Right lobe of liver (tissue), 6 donors: ENCODE measurements around the gene SUMF2. TPM values are rescaled to one million over a fixed set of nuclear protein-coding genes. Genes with fewer than 3 reads are reported as not detected.
"Not testable (repeated sequence)": the region's sequence is repeated elsewhere in the genome, so short reads cannot be mapped to it uniquely, and the experiment has no call there.

Experiments used
- ATAC-seq, 4 donors: fragments of 200-7000 bp; cut with Tn5 transposase; one replicate each; pipeline ENCODE4 v1.9.1; 2020; ENCODE audit warnings: mild to moderate bottlenecking in 4 of 4, moderate library complexity in 4 of 4
- DNase-seq, 3 donors: peaks; one replicate each; pipeline ENCODE4 v3.0.0-alpha.2; 2020
- H3K27ac ChIP-seq, 3 donors: fragments of 200-600 bp; one replicate each; pipeline ENCODE4 v1.8.0; 2022
- H3K27me3 ChIP-seq, 2 donors: fragments of 200-600 bp; one replicate each; pipeline ENCODE4 v1.8.0; 2022
- H3K36me3 ChIP-seq, 4 donors: fragments of 200-600 bp; sonication (generic) in 1 of 4; one replicate each; pipeline versions ENCODE4 v1.5.1 to v1.8.0; 2017 to 2022; ENCODE audit warnings: control low read depth in 1 of 4
- H3K4me1 ChIP-seq, 4 donors: fragments of 200-600 bp; sonication (generic) in 1 of 4; one replicate each; pipeline versions ENCODE4 v1.5.1 to v1.8.0; 2017 to 2022; ENCODE audit warnings: control low read depth in 1 of 4
- H3K4me3 ChIP-seq, 3 donors: fragments of 200-600 bp; one replicate each; pipeline ENCODE4 v1.8.0; 2022
- H3K9me3 ChIP-seq, 4 donors: fragments of 200-600 bp; sonication (generic) in 1 of 4; one replicate each; pipeline versions ENCODE4 v1.5.1 to v1.8.0; 2017 to 2022; ENCODE audit warnings: control low read depth in 1 of 4
- CTCF ChIP-seq, 4 donors: fragments of 200-600 bp in 3 of 4; fragments of 450-650 bp in 1 of 4; IDR thresholded peaks; one replicate each; pipeline versions ENCODE4 v1.5.1 to v1.8.0; 2016 to 2022; ENCODE audit warnings: antibody characterized with exemption in 4 of 4, mild to moderate bottlenecking in 2 of 4
- POLR2A ChIP-seq: fragments of 450-650 bp; IDR thresholded peaks from one replicate; pipeline ENCODE4 v1.6.1; 2017; ENCODE audit warnings: antibody characterized with exemption, mild to moderate bottlenecking
- WGBS: methylation state at CpG from one replicate; pipeline ENCODE4 v1.1.6; 2018; ENCODE audit warnings: low coverage, low lambda C conversion rate; ENCODE audit not compliant: insufficient coverage; ENCODE audit errors: missing lambda C conversion rate; 5-methylcytosine and 5-hydroxymethylcytosine counted together
- intact Hi-C, 2 donors: fragments of 100-400 bp; cut with DNase I; formaldehyde crosslinking; loops; one replicate each; pipeline versions ENCODE4 v1.11.2 to v1.14.1; 2022
- total RNA-seq, 6 experiments: library from RNA; depleted of rRNA in 2 of 6; stranded (reverse); fragments of >200 nt in 2 of 6; fragmentation: NEBNext Ultra II Directional in 3 of 6; extraction: Animal tissue kit (Norgen Biotek cat#: 25700) in 3 of 6; gene quantifications; one replicate each; pipeline versions ENCODE4 v1.1.0 to v1.2.4, GENCODE V29; 2016 to 2023
- donor health status: DM: no; HTN: yes; CAD: no.
- donor health status: DM: no; HTN: no; CAD: no.
- donor health status: DM: no; HTN: no; CAD: no.
- donor health status: DM: no; HTN: yes; CAD: no.
- donor health status: DM: no; HTN: yes; CAD: no.

Gene SUMF2
- total RNA-seq, 6 experiments from 2014 or later = 76.9 to 92.4 (median 86.5) TPM

GRCh38 chr7:56062382-56062781, 1.7 kb upstream of the SUMF2 start:
- H3K27ac ChIP-seq = no peak overlapping the region
- peaks cover 9 to 60% (median 31%) of the 10 kb centered on the region in 4 donors for H3K36me3 ChIP-seq
- intact Hi-C loops = no loop called here
- H3K9me3 ChIP-seq = no peaks in the 10 kb centered on the region
- 59% methylated on average over 2 of the region's 2 CpGs for WGBS
- no peak for TF ChIP-seq CTCF (IDR thresholded peaks at IDR 0.05)
- no peak for TF ChIP-seq POLR2A
- no peak overlapping the region for H3K4me3 ChIP-seq
- H3K4me1 ChIP-seq = peaks cover 0 to 19% (median 0%) of the 10 kb centered on the region in 4 donors
- ATAC-seq = no peak
- DNase-seq = peak in 1 of 3 donors; percentile 2
- H3K27me3 ChIP-seq = no peaks in the 10 kb centered on the region

- WGBS = 57% methylated on average over 7 of the region's 7 CpGs
- TF ChIP-seq POLR2A (no peak), CTCF (IDR thresholded peaks at IDR 0.05) (no peak)
- no peak for ATAC-seq
Observed at GRCh38 chr7:56063500-56063881, 595 bp upstream of the SUMF2 start.

GRCh38 chr7:56066376-56066775, 2.3 kb downstream of the SUMF2 start:
- intact Hi-C loops = loop anchor here in 1 of 2 donors (5.0 kb wide), 1 partner anchor 59 kb away; no protein-coding TSS in a partner anchor
- Histone ChIP-seq H3K36me3 (peaks cover 5 to 44% (median 18%) of the 10 kb centered on the region in 4 donors), H3K4me1 (peaks cover 0 to 19% (median 0%) of the 10 kb centered on the region in 4 donors)
- ATAC-seq, DNase-seq, H3K4me3 ChIP-seq, H3K27ac ChIP-seq, H3K27me3 ChIP-seq, H3K9me3 ChIP-seq: not testable (repeated sequence)
- 94% methylated on average over 13 of the region's 13 CpGs for WGBS

More at GRCh38 chr7:56063500-56063881, 595 bp upstream of the SUMF2 start:
- H3K9me3 ChIP-seq = no peaks in the 10 kb centered on the region
- H3K27ac ChIP-seq = peak overlapping the region; percentile 90 to 92 (median 92)
- H3K36me3 ChIP-seq = peaks cover 5 to 51% (median 25%) of the 10 kb centered on the region in 4 donors
- H3K27me3 ChIP-seq = no peaks in the 10 kb centered on the region
- H3K4me3 ChIP-seq = peak overlapping the region; percentile 88 to 97 (median 97)
- peak in 1 of 3 donors; percentile 7 for DNase-seq
- H3K4me1 ChIP-seq = peaks cover 0 to 19% (median 0%) of the 10 kb centered on the region in 4 donors
- intact Hi-C loops = no loop called here

GRCh38 chr7:56074371-56074791, 10.3 kb downstream of the SUMF2 start:
- Histone ChIP-seq H3K27me3 (no peaks in the 10 kb centered on the region), H3K9me3 (no peaks in the 10 kb centered on the region), H3K4me1 (peaks cover 0 to 22% (median 7%) of the 10 kb centered on the region in 4 donors), H3K27ac (no peak overlapping the region), H3K4me3 (no peak overlapping the region), H3K36me3 (peaks cover 0 to 13% (median 4%) of the 10 kb centered on the region in 4 donors)
- TF ChIP-seq CTCF (IDR thresholded peaks at IDR 0.05) (peak; percentile 96), POLR2A (no peak)
- DNase-seq (peak; percentile 89 to 96 (median 95)), ATAC-seq (peak; percentile 97 to 98 (median 98))
- WGBS = 8% methylated on average over 19 of the region's 19 CpGs
- intact Hi-C loops = loop anchor here in 1 of 2 donors (10.0 kb wide), 1 partner anchor 70 kb away; no protein-coding TSS in a partner anchor

DNA sequence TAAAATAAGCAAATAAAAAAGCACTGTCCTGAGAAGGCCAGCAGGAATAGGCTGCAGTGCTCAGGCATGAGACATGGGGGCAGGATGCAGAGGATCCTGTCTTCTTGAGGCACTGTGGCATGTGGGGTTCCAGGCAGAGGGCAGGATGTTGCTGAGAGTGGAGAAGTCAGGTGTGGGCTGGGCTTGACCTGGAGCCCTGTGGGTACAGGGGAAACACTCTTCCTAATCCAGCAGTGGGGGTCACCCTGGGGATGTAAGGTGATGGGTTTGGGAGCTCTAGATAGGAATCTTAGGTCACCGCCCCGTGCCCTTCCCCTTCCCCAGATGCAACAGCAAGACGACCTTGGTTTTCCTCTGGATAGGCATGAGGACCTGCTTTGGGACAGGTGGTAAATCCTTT, 13.6 kb downstream of the SUMF2 start:
- ATAC-seq (no peak), DNase-seq (peak in 1 of 3 donors; percentile 1)
- WGBS = 100% methylated on average over 1 of the region's 3 CpGs
- H3K27me3 ChIP-seq = no peaks in the 10 kb centered on the region
- intact Hi-C loops = loop anchor here in 1 of 2 donors (10.0 kb wide), 1 partner anchor 73 kb away; no protein-coding TSS in a partner anchor
- no peaks in the 10 kb centered on the region for H3K9me3 ChIP-seq
- TF ChIP-seq CTCF (IDR thresholded peaks at IDR 0.05) (no peak), POLR2A (no peak)
- H3K27ac ChIP-seq = no peak overlapping the region
- no peak overlapping the region for H3K4me3 ChIP-seq
- peaks cover 0 to 34% (median 13%) of the 10 kb centered on the region in 4 donors for H3K4me1 ChIP-seq
- H3K36me3 ChIP-seq = no peaks in the 10 kb centered on the region
